Ovary (tissue), 9 donors: ENCODE measurements around the gene TP53TG5. TPM values are rescaled to one million over a fixed set of nuclear protein-coding genes. Genes with fewer than 3 reads are reported as not detected.
A peak's percentile ranks its signal among the peaks of the same experiment; 100 is the strongest.

Experiments
- DNase-seq, 5 donors: peaks; one replicate each; pipeline ENCODE4 v3.0.0-alpha.2; 2019 to 2020
- H3K27ac ChIP-seq, 2 donors: fragments of 200-600 bp; one replicate each; pipeline versions ENCODE4 v1.5.1 to v1.8.0; 2019 to 2022
- H3K27me3 ChIP-seq: fragments of 200-600 bp; one replicate; pipeline ENCODE4 v1.8.0; 2022
- H3K36me3 ChIP-seq: fragments of 200-600 bp; sonication (generic); one replicate; pipeline ENCODE4 v1.5.1; 2019
- H3K4me1 ChIP-seq: one replicate; pipeline ENCODE4 v1.8.1; 2013; ENCODE audit warnings: mild to moderate bottlenecking, moderate library complexity; ENCODE audit not compliant: insufficient read depth
- H3K4me3 ChIP-seq: fragments of 200-600 bp; sonication (generic); one replicate; pipeline ENCODE4 v1.5.1; 2017
- H3K9me3 ChIP-seq, 2 donors: fragments of 200-600 bp in 1 of 2; sonication (generic) in 1 of 2; one replicate each; pipeline versions ENCODE4 v1.5.1 to v1.8.1; 2013 to 2019; ENCODE audit warnings: mild to moderate bottlenecking in 1 of 2, moderate library complexity in 1 of 2
- CTCF ChIP-seq, 3 donors: fragments of 450-650 bp in 2 of 3; fragments of 200-600 bp in 1 of 3; IDR thresholded peaks; one replicate each; pipeline versions ENCODE4 v1.5.1 to v1.8.0; 2016 to 2022; ENCODE audit warnings: antibody characterized with exemption in 3 of 3, mild to moderate bottlenecking in 1 of 3
- EP300 ChIP-seq: sonication (generic); formaldehyde crosslinking; IDR thresholded peaks from one replicate; pipeline ENCODE4 v1.6.1; 2017; ENCODE audit warnings: antibody characterized with exemption
- POLR2A ChIP-seq: fragments of 450-650 bp; IDR thresholded peaks from one replicate; pipeline ENCODE4 v1.6.1; 2017; ENCODE audit warnings: antibody characterized with exemption, mild to moderate bottlenecking, moderate library complexity
- WGBS, 3 donors: extraction: QIAGEN DNeasy Blood & Tissue Kit in 1 of 3; methylation state at CpG; one replicate each; pipeline versions ENCODE4 v1.1.5 to v1.1.7; 2013 to 2017; 5-methylcytosine and 5-hydroxymethylcytosine counted together
- intact Hi-C, 4 donors: fragments of 100-400 bp; cut with DNase I; formaldehyde crosslinking; loops; one replicate each; pipeline versions ENCODE4 v1.11.0 to v1.15.1; 2022 to 2023
- polyA plus RNA-seq, 2 donors: library from polyadenylated mRNA; stranded (reverse); fragments of 200-250 nt in 1 of 2; fragments of 350-450 nt in 1 of 2; fragmentation: Illumina TruSeq in 1 of 2; extraction: RNeasy Lipid Tissue Mini Kit (QIAGEN cat#74804) in 1 of 2; gene quantifications; one replicate each; pipeline ENCODE4 v1.2.3, GENCODE V29; 2013 to 2014
- total RNA-seq, 7 donors: library from RNA; depleted of rRNA in 2 of 7; stranded (reverse); fragments of >200 nt in 2 of 7; fragmentation: NEBNext Ultra II Directional in 3 of 7; extraction: Animal tissue kit (Norgen Biotek cat#: 25700) in 3 of 7; gene quantifications; one replicate each; pipeline versions ENCODE4 v1.1.0 to v1.2.4, GENCODE V29; 2016 to 2023
- donor health status: DM: no; HTN: no; CAD: no; lungs with moderate emphysema.
- donor health status: DM: no; HTN: no; CAD: no.
- donor health status: Bipolar disorder and iron deficiency.
- donor health status: DM: yes; HTN: yes; CAD: no.
- donor health status: DM: no; HTN: no; CAD: no.
- donor health status: DM: yes; HTN: yes; CAD: no.

Gene TP53TG5
- total and polyA plus RNA-seq, 9 donors = 0.02 to 0.89 (median 0.42) TPM; not detected in 6

- Histone ChIP-seq H3K4me1 (peaks cover 12% of the 10 kb centered on the region), H3K27ac (peak overlapping the region; percentile 21 to 59), H3K27me3 (no peaks in the 10 kb centered on the region), H3K36me3 (no peaks in the 10 kb centered on the region), H3K4me3 (peak overlapping the region; percentile 67), H3K9me3 (no peaks in the 10 kb centered on the region)
- 25 to 37% (median 34%) methylated on average over 10 of the region's 10 CpGs for WGBS, 3 donors
- no peak for TF ChIP-seq CTCF (IDR thresholded peaks at IDR 0.05)
- TF ChIP-seq POLR2A = no peak
- no peak for TF ChIP-seq EP300
- DNase-seq = no peak
- intact Hi-C loops = no loop called here
Measured at GRCh38 chr20:45347297-45347935, 30.7 kb downstream of the TP53TG5 start.

- H3K27me3 ChIP-seq = no peaks in the 10 kb centered on the region
- no peak for DNase-seq
- H3K4me3 ChIP-seq = peak overlapping the region; percentile 67
- intact Hi-C loops = no loop called here
- peaks cover 17% of the 10 kb centered on the region for H3K4me1 ChIP-seq
- H3K36me3 ChIP-seq = no peaks in the 10 kb centered on the region
- no peak overlapping the region for H3K27ac ChIP-seq
- TF ChIP-seq CTCF (IDR thresholded peaks at IDR 0.05) = no peak
- no peak for TF ChIP-seq EP300
- TF ChIP-seq POLR2A = no peak
- WGBS, 3 donors = 73 to 83% (median 82%) methylated on average over 5 of the region's 5 CpGs
- H3K9me3 ChIP-seq = no peaks in the 10 kb centered on the region
Measured at GRCh38 chr20:45346851-45347250, 31.3 kb downstream of the TP53TG5 start.

- TF ChIP-seq POLR2A = peak; percentile 13
- no peak for TF ChIP-seq CTCF (IDR thresholded peaks at IDR 0.05)
- no peak for TF ChIP-seq EP300
Measured at GRCh38 chr20:45346291-45346718, 31.8 kb downstream of the TP53TG5 start.

GRCh38 chr20:45345104-45345936 is 32.8 kb downstream of the TP53TG5 start:
- H3K4me3 ChIP-seq = no peak overlapping the region
- no peaks in the 10 kb centered on the region for H3K9me3 ChIP-seq
- H3K36me3 ChIP-seq = no peaks in the 10 kb centered on the region
- intact Hi-C loops = no loop called here
- no peak for DNase-seq
- H3K4me1 ChIP-seq = peaks cover 23% of the 10 kb centered on the region
- H3K27ac ChIP-seq = peak overlapping the region in 1 of 2 donors; percentile 22
- WGBS, 3 donors = 71 to 82% (median 76%) methylated on average over 9 of the region's 9 CpGs
- TF ChIP-seq POLR2A (no peak), EP300 (no peak), CTCF (IDR thresholded peaks at IDR 0.05) (no peak)
- H3K27me3 ChIP-seq = no peaks in the 10 kb centered on the region

More at GRCh38 chr20:45346291-45346718, 31.8 kb downstream of the TP53TG5 start:
- Histone ChIP-seq H3K27me3 (no peaks in the 10 kb centered on the region), H3K36me3 (no peaks in the 10 kb centered on the region), H3K4me1 (peaks cover 21% of the 10 kb centered on the region), H3K27ac (no peak overlapping the region), H3K4me3 (peak overlapping the region; percentile 67), H3K9me3 (no peaks in the 10 kb centered on the region)
- intact Hi-C loops = no loop called here
- DNase-seq = no peak
- 86 to 94% (median 89%) methylated on average over 3 of the region's 3 CpGs for WGBS, 3 donors
